H7 (cell line): Measurements from ENCODE around the gene EIF5AL1. TPM values are rescaled to one million over a fixed set of nuclear protein-coding genes. Genes with fewer than 3 reads are reported as not detected.

Experiments used
- DNase-seq: peaks from one replicate; pipeline ENCODE4 v3.0.0; 2012
- H3K27me3 ChIP-seq: 2 replicates; pipeline ENCODE4 v1.6.0; 2011; ENCODE audit warnings: mild to moderate bottlenecking, low read length; ENCODE audit not compliant: control insufficient read depth, insufficient read depth
- H3K36me3 ChIP-seq: replicated peaks from 2 replicates; pipeline ENCODE4 v1.5.1; 2011; ENCODE audit warnings: low read length; ENCODE audit not compliant: control insufficient read depth, insufficient read depth
- H3K4me3 ChIP-seq: 2 replicates; pipeline ENCODE4 v1.5.1; 2011; ENCODE audit warnings: low read depth, mild to moderate bottlenecking, control low read depth, low read length, moderate library complexity; ENCODE audit not compliant: insufficient read depth
- total RNA-seq: library from RNA; depleted of rRNA; stranded (reverse); fragments of >200 nt; shearing (Covaris generic); gene quantifications from 2 replicates; pipeline ENCODE4 v1.2.3, GENCODE V29; 2014

The EIF5AL1 gene
- total RNA-seq, 1 experiment from 2014 or later, result 0.73 TPM

DNA sequence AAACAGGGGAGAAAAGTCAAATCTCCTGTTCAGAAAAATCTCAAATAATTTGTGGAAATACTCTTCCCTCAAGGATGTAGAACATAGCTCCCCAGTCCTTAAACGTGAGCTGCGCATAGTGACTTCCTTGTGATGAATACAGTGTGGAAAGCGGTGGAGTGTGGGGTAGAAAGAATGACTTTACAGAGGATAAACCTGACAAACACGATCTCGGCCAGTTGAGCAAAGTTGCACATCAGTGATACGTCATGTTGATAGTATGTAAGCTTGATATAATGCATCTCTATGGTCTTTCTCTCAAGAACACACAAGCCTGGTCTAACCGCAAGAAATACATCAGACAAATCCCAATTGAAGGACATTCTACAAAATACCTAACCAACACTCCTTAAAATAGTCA lies 34.9 kb upstream of the EIF5AL1 start:
- no peaks in the 10 kb centered on the region for H3K36me3 ChIP-seq
- no peak for DNase-seq
- no peak overlapping the region for H3K4me3 ChIP-seq
- no peaks in the 10 kb centered on the region; the same call in 1 of the 2 replicates for H3K27me3 ChIP-seq

DNA sequence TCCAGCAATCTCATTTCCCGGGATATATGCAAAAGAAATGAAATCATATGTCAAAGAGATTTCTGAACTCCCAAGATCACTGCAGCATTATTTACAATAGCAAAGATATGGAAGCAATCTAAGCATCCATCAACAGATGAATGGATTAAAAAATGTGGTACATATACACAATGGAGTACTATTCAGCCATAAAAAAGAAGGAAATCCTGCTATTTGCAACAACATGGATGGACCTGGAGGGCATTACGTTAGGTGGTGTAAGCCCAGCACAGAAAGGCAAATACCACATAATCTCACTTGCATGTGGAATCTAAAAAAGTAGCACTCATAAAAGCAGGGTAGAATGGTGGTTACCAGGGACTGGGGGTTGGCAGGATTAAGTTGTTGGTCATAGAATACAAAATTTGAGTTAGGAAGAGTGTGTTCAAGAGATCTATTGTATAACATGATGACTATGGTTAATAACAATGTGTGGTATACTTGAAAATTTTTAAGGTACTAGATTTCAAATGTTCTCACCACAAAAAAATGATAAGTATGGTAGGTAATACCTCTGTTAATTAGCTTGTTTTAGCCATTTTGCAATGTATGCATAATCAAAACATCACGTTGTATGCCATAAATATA lies 32.9 kb upstream of the EIF5AL1 start:
- Histone ChIP-seq H3K27me3 (no peaks in the 10 kb centered on the region; the same call in 1 of the 2 replicates), H3K36me3 (no peaks in the 10 kb centered on the region), H3K4me3 (no peak overlapping the region)
- no peak for DNase-seq

DNA sequence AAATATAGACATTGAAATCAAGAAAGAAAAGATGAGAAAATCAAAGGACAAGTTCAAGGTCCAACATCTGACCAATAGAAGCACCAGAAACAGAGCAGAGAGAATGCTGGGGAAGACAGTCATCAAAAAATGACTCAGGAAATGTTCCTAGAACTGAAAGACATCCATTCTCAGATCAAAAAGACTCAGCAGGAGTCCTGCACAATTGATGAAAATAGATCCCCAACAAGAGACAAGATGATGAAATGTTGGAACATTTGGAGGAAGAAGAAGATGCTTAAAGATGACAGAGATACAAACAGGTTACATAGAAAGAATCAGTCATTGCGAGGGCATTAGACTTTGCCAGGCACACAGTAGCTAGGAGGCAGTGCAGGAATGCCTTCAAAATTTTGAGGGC lies 30.0 kb upstream of the EIF5AL1 start:
- Histone ChIP-seq H3K36me3 (no peaks in the 10 kb centered on the region), H3K4me3 (no peak overlapping the region), H3K27me3 (no peaks in the 10 kb centered on the region)
- DNase-seq, result no peak

- no peak for DNase-seq
- Histone ChIP-seq H3K27me3 (no peaks in the 10 kb centered on the region), H3K36me3 (no peaks in the 10 kb centered on the region), H3K4me3 (no peak overlapping the region)
Measured at GRCh38 chr10:79482741-79483140, 29.6 kb upstream of the EIF5AL1 start.

- Histone ChIP-seq H3K4me3 (no peak overlapping the region), H3K27me3 (no peaks in the 10 kb centered on the region), H3K36me3 (no peaks in the 10 kb centered on the region)
- DNase-seq, result no peak
Measured at GRCh38 chr10:79483299-79483698, 29.0 kb upstream of the EIF5AL1 start.

DNA sequence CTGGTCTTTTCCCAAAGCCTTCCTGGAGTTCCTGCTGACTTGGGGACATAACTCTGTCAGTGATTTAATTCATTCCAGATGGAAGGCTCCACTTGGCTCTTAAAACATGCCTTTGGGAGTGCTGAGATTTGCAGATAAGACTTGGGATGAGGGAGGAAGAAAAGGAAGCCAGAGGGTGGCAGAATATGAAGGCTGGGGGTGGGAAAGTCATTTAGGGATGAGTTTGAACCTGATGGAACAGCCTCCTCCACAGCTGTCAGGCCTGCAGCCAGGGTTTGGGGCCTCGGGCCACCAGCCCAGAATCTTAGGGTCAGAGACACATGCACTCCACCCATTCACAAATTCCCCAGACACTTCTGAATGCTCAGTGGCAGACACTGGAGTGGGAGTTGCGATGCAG lies 28.4 kb upstream of the EIF5AL1 start:
- no peak overlapping the region for H3K4me3 ChIP-seq
- H3K36me3 ChIP-seq, result no peaks in the 10 kb centered on the region
- H3K27me3 ChIP-seq, result no peaks in the 10 kb centered on the region
- no peak for DNase-seq

DNA sequence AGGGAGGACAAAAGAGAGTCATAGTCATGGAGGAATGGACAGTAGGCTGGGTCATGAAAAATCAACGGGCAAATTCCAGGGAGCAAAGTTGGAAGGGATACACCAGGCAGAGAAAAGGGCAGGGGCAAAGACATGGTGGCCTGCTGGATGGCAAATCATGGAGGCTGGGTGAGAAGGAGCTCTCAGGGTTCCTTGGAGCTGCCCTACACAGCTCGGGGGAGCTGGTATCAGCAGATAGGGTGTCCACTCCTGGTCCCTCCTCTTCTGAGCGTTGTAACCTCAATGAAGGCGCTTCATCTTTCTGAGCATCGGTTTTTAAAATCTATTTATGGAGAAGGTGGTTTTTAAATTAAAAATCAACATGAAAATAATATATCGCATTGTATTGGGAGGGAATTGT lies 27.9 kb upstream of the EIF5AL1 start:
- no peak for DNase-seq
- Histone ChIP-seq H3K27me3 (no peaks in the 10 kb centered on the region), H3K36me3 (no peaks in the 10 kb centered on the region), H3K4me3 (no peak overlapping the region)

DNA sequence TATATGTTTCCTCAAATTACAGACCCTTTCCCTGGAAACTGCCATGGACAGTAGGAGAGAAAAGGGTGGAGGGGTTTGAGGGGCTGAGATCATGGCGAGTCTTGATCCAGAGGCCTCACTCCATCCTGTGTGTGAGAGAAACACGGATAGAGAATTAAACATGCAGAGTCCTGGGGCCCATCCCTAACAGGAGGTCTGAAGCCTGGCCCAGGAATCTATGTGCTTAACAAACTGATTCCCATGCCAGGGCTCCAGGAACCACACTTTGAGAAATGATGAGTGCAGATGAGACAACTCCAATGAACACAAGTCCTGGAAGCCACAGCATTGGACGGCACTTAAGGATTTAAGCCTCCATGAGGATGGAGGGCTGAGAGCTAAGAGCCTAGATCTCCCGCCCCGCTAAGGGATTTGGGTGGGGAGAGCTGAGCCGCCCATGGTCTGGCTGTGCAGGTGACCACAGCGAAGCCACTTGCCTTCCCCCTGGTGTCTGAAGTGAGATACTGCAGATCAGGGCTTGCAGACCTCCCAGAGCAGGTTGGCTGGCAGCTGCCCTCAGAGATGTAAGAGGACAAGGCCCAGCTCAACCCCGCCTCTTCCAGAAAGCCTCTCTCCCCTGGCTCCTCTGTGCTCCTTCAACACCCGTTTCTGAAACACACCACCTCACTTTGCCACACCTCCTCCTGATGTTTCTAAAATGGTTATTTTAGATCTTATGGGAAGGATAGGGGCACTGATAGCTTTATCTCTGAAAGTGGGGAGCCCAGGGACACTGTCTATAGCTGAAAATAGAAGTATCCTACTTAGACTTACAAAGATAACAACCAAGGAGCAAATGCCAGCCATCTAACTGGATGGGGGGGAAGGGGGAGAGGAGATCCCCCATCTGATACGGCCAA lies 24.8 kb upstream of the EIF5AL1 start:
- Histone ChIP-seq H3K4me3 (no peak overlapping the region), H3K27me3 (no peaks in the 10 kb centered on the region), H3K36me3 (no peaks in the 10 kb centered on the region)
- peak; percentile 86 for DNase-seq

DNA sequence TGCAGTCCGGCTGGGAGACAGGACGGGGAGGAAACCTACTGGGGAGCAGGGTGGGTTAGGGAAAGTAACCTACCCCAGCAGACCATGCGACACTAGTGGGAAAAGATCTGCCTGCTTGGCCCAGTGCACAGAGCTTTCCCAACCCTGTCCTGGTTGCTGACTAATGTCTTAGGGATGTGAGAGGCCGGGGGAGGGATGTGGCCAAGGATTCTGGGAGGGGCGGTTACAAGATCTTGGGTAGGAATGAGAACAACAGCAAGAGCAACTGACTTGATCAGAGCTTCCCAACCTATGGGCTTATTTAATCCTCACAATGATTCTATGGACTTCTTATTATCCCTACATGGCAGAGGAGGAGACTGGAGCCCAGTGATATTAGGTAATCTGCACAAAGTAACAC lies 24.0 kb upstream of the EIF5AL1 start:
- Histone ChIP-seq H3K4me3 (no peak overlapping the region), H3K36me3 (no peaks in the 10 kb centered on the region), H3K27me3 (no peaks in the 10 kb centered on the region)
- DNase-seq, result no peak

DNA sequence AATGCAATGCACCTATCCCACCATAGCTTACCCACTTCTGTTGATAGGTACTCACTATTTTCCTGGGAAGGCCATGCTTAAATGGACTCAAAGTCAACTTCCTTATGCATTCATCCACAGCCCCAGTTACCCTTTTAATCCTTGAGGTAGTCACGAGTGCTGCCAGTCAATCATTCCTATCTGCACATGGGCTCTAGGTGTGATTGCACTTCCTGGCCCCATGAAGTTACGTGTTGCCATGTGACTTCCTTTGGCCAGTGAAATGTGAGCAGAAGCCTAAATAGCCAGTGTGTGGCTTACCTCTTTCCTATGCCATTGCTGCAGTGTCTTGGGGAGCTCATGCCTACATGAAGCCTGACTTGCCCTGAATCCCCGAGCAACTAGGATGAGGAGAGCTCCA lies 23.5 kb upstream of the EIF5AL1 start:
- no peak for DNase-seq
- no peak overlapping the region for H3K4me3 ChIP-seq

GRCh38 chr10:79490400-79491142 lies 21.8 kb upstream of the EIF5AL1 start:
- no peak overlapping the region for H3K4me3 ChIP-seq

More for the DNA sequence above, 23.5 kb upstream of the EIF5AL1 start:
- Histone ChIP-seq H3K36me3 (no peaks in the 10 kb centered on the region), H3K27me3 (no peaks in the 10 kb centered on the region)

GRCh38 chr10:79491143-79491835 lies 21.0 kb upstream of the EIF5AL1 start:
- H3K27me3 ChIP-seq, result no peaks in the 10 kb centered on the region
- no peak overlapping the region for H3K4me3 ChIP-seq
- DNase-seq, result peak; percentile 60
- H3K36me3 ChIP-seq, result no peaks in the 10 kb centered on the region

More at GRCh38 chr10:79490400-79491142, 21.8 kb upstream of the EIF5AL1 start:
- Histone ChIP-seq H3K36me3 (no peaks in the 10 kb centered on the region), H3K27me3 (no peaks in the 10 kb centered on the region)
- DNase-seq, result no peak

- Histone ChIP-seq H3K4me3 (no peak overlapping the region), H3K36me3 (no peaks in the 10 kb centered on the region), H3K27me3 (no peaks in the 10 kb centered on the region)
- DNase-seq, result no peak
Measured at GRCh38 chr10:79492256-79492655, 20.1 kb upstream of the EIF5AL1 start.

- H3K36me3 ChIP-seq, result no peaks in the 10 kb centered on the region
- H3K27me3 ChIP-seq, result no peaks in the 10 kb centered on the region
- no peak overlapping the region for H3K4me3 ChIP-seq
- DNase-seq, result no peak
Measured at GRCh38 chr10:79492839-79493238, 19.5 kb upstream of the EIF5AL1 start.
